ENCODE data around the gene TMEM80.

The TMEM80 gene

GRCh38 chr11:746289-747157 lies 50.9 kb downstream of the TMEM80 start:
- DNase-seq (ENCODE audit: low spot score), result no peak

GRCh38 chr11:747158-748006 lies 51.8 kb downstream of the TMEM80 start, which contains the start of gene TALDO1:
Gene TALDO1, plus strand, starts transcription at chr11:747464. Its CDS starts 18 bp downstream, at chr11:747482.
- DNase-seq (ENCODE audit: low spot score), result peak; percentile 95

GRCh38 chr11:748007-748359 lies 52.4 kb downstream of the TMEM80 start:
- DNase-seq (ENCODE audit: low spot score), result no peak

- DNase-seq (ENCODE audit: low spot score), result no peak
These were observed 54.1 kb downstream of the TMEM80 start for GRCh38 chr11:749731-750130.

Measured in LoVo (cell line).